GM23248 (cell line): ENCODE results near the gene SYT1.

Experiments used
- EZH2 ChIP-seq: fragments of 200-600 bp; sonication (generic); IDR thresholded peaks from 2 replicates; pipeline ENCODE4 v1.6.1; 2018; ENCODE audit warnings: antibody characterized with exemption, mild to moderate bottlenecking; ENCODE audit not compliant: insufficient read depth, poor library complexity, severe bottlenecking
- EZH2phosphoT487 ChIP-seq: fragments of 200-600 bp; sonication (generic); IDR thresholded peaks from 2 replicates; pipeline ENCODE4 v1.6.1; 2018; ENCODE audit warnings: antibody characterized with exemption, moderate library complexity, mild to moderate bottlenecking, low read depth; ENCODE audit not compliant: insufficient read depth

GRCh38 chr12:79138872-79139271 is 274.3 kb downstream of the SYT1 start:
- TF ChIP-seq EZH2phosphoT487 (no peak), EZH2 (no peak)
